Measurements from ENCODE around the gene CLDN9. TPM values are rescaled to one million over a fixed set of nuclear protein-coding genes. Genes with fewer than 3 reads are reported as not detected.

Gene CLDN9
- total RNA-seq, 1 experiment from 2014 or later: 1.3 TPM

DNA sequence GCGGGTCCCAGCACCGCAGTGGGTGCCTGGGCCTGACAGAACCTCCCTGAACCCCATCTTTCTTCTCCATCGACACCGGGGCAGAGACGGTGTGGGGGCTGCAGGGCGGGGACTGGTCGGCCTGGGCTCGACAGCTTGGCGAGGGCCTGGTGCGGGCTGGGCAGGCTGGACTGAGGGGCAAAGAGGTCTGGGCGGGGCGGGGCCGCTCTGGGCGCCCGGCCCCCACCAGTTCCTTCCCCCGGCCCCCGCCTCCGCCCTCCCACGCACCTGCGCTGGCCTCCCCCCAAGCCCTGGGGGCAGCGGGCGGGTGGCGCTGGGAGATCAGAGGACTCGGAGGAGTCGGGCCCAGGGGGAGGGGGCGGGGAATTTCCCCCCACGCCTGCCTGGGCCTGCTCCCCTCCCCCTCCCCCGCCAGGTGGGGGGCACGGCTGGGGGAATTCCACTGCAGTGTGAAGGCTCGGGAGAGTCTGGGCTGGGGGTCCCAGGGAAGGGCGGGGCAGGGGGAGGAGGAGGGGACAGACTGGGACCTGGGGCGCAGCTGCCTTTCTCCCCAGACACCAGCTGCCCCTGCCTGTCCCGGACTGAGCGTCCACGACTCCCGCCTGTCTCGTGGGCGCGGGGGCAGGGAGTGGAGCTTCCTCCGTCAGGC, 49.5 kb upstream of the CLDN9 start:
- no peak overlapping the region for H2BK12ac ChIP-seq (ENCODE audit: insufficient read length, low read depth, low read length)
- no peak overlapping the region for H3K9ac ChIP-seq (ENCODE audit: extremely low read depth, insufficient read length, low read length)
- Mint-ChIP-seq H3K9me3 (no peaks in the 10 kb centered on the region; a peak in 1 of 5 replicates), H3K4me3 (peak overlapping the region; percentile 84 to 94), H3K4me1 (peaks cover 6 to 10% of the 10 kb centered on the region in 2 experiments), H3K27me3 (ENCODE audit: low read depth) (peaks cover 24% of the 10 kb centered on the region), H3K27ac (no peak overlapping the region), H3K36me3 (ENCODE audit: insufficient read depth in 1 of 3, low read depth in 3 of 3) (peaks cover 0 to 4% (median 0%) of the 10 kb centered on the region in 3 experiments; a peak in 2 of 7 replicates)
- no peak overlapping the region for H2BK5ac ChIP-seq (ENCODE audit: insufficient read length, low read length)
- no peak overlapping the region for H3K14ac ChIP-seq (ENCODE audit: insufficient read depth, low read length)
- H4K8ac ChIP-seq (replicated peaks; ENCODE audit: insufficient read length, low read depth, low read length): no peak overlapping the region
- no peaks in the 10 kb centered on the region for H3K79me2 ChIP-seq (ENCODE audit: insufficient read depth, low read length)
- no peaks in the 10 kb centered on the region for H3K9me3 ChIP-seq (ENCODE audit: control insufficient read depth, low read depth, low read length)
- peaks cover 13% of the 10 kb centered on the region for H3K23me2 ChIP-seq (ENCODE audit: insufficient read length, low read depth, low read length, poor library complexity, severe bottlenecking)
- H3K18ac ChIP-seq (ENCODE audit: insufficient read length, low read depth, low read length): no peak overlapping the region
- TF ChIP-seq, protein P1, sequence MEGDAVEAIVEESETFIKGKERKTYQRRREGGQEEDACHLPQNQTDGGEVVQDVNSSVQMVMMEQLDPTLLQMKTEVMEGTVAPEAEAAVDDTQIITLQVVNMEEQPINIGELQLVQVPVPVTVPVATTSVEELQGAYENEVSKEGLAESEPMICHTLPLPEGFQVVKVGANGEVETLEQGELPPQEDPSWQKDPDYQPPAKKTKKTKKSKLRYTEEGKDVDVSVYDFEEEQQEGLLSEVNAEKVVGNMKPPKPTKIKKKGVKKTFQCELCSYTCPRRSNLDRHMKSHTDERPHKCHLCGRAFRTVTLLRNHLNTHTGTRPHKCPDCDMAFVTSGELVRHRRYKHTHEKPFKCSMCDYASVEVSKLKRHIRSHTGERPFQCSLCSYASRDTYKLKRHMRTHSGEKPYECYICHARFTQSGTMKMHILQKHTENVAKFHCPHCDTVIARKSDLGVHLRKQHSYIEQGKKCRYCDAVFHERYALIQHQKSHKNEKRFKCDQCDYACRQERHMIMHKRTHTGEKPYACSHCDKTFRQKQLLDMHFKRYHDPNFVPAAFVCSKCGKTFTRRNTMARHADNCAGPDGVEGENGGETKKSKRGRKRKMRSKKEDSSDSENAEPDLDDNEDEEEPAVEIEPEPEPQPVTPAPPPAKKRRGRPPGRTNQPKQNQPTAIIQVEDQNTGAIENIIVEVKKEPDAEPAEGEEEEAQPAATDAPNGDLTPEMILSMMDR (conservative IDR thresholded peaks at IDR 0.05): no peak
- H3T11ph ChIP-seq (ENCODE audit: low read length): no peak overlapping the region
- no peak overlapping the region for H2BK120ac ChIP-seq (ENCODE audit: low read depth, low read length, poor library complexity, severe bottlenecking)
- no peak overlapping the region for H3K27ac ChIP-seq (ENCODE audit: insufficient read length, low read depth, low read length)
- no peak overlapping the region for H4K5ac ChIP-seq (ENCODE audit: insufficient read length, low read depth, low read length)
- H2BK15ac ChIP-seq (ENCODE audit: low read depth, low read length): no peak overlapping the region
- no peak overlapping the region for H2BK20ac ChIP-seq (ENCODE audit: low read depth, low read length, poor library complexity, severe bottlenecking)
- no peaks in the 10 kb centered on the region for H4K20me1 ChIP-seq (ENCODE audit: control insufficient read depth, insufficient read depth, insufficient read length)
- no peak overlapping the region for H2AK5ac ChIP-seq (ENCODE audit: insufficient read length, low read length)
- H3K4me2 ChIP-seq (ENCODE audit: insufficient read depth, insufficient read length, low read length): peak overlapping the region; percentile 36
- no peak overlapping the region for H3K56ac ChIP-seq (ENCODE audit: insufficient read length, low read depth, low read length)
- no peak overlapping the region for H3K23ac ChIP-seq (ENCODE audit: insufficient read length, low read depth, low read length)
- no peak for DNase-seq
- no peaks in the 10 kb centered on the region for H3K27me3 ChIP-seq (ENCODE audit: insufficient read depth, low read length)
- H4K91ac ChIP-seq (ENCODE audit: insufficient read length, low read depth, low read length): no peak overlapping the region
- no CpG with 5 or more reads among the region's 40 CpGs for WGBS (ENCODE audit: extremely low coverage, insufficient read length, low lambda C conversion rate)
- no peak overlapping the region for H2AFZ ChIP-seq (ENCODE audit: low read length)
- H3K79me1 ChIP-seq (ENCODE audit: insufficient read depth, low read depth, low read length, poor library complexity, severe bottlenecking): no peaks in the 10 kb centered on the region
- no peaks in the 10 kb centered on the region; the same call in 1 of the 2 replicates for H3K4me1 ChIP-seq (ENCODE audit: insufficient read depth, low read length)
- no peak overlapping the region for H3K4ac ChIP-seq (ENCODE audit: low read depth, low read length)
